Measurements from ENCODE around the gene PALLD. TPM values are rescaled to one million over a fixed set of nuclear protein-coding genes. Genes with fewer than 3 reads are reported as not detected.

Gene PALLD
- polyA plus RNA-seq, 4 donors, result 85.8 to 252 (median 188) TPM

DNA sequence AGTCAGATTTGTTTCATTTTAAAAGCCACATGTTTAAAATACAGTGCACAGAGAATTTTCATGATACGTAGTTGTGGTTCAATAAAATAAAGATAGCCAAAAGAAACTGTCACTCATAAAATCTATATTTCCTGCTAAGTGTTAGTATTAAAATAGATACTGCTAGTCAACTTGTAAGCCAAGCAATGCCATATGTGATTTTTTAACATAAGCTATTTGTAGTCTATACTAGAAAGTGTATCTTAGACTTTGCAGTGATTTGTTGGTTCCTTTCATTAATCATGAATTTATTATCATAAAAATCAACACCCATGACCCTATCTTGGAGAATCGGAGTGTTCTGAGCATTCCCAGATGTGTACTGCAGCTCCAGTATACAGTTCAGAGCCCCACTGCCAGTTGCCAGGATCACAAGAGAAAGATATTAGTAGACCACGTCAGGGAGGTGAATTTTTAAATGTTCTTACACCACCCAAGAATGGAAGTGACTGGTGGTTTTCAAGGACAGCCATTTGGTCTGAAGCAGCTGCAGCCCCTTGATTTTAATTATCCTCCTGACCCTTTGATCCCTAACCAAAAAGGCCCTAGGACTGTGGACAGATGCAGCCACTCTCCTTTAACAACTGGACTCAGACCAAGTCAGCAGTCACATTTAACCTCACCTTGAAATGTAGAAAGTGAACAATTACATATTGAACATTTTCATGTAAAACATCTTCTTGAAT lies 163.1 kb downstream of the PALLD start:
- no peak for DNase-seq (ENCODE audit: low read depth in 4 of 4, low spot score in 3 of 4)

- DNase-seq (ENCODE audit: low read depth in 4 of 4, low spot score in 3 of 4), result no peak
These were observed 165.6 kb downstream of the PALLD start for GRCh38 chr4:168662297-168662984.

GRCh38 chr4:168664242-168664891 lies 167.5 kb downstream of the PALLD start:
- DNase-seq (ENCODE audit: low read depth in 4 of 4, low spot score in 3 of 4), result no peak

GRCh38 chr4:168666531-168666930 lies 169.7 kb downstream of the PALLD start:
- DNase-seq (ENCODE audit: low read depth in 4 of 4, low spot score in 3 of 4), result no peak

DNA sequence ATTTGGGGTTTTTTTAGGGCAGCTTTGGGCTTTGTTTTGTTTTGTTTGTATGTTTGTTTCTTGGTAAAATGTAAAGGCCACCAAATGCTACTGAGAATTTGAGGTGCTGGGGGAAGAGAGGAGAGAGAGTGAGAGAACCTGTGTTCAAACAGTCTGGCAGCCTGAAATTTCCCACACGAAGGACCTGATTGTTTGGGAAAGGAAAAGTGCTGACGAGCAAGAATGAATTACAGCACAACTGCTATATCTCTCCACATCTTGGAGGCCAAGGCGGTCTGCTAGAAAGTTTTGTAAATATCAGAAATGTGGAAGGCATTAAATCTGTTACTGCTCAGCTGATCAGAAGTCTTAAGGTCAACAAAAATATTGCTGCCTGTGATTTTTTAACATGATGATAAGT lies 170.5 kb downstream of the PALLD start:
- DNase-seq (ENCODE audit: low read depth in 4 of 4, low spot score in 3 of 4), result no peak

DNA sequence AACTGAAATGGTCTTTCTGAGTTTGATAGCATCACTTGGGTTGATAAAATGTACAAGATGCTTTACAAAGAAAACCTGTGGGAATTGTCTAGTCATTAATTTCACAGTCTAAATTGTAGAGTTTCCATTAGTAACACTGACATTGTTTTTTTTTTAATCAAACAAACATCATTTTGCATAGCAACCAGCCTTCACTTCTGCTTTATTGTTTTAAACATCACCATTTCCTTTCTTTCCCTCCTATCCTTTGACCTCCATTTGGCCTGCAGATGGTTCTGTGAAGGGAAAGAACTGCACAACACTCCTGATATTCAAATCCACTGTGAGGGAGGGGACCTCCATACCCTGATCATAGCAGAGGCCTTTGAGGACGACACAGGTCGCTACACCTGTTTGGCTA lies 171.1 kb downstream of the PALLD start:
- DNase-seq (ENCODE audit: low read depth in 4 of 4, low spot score in 3 of 4), result no peak

DNA sequence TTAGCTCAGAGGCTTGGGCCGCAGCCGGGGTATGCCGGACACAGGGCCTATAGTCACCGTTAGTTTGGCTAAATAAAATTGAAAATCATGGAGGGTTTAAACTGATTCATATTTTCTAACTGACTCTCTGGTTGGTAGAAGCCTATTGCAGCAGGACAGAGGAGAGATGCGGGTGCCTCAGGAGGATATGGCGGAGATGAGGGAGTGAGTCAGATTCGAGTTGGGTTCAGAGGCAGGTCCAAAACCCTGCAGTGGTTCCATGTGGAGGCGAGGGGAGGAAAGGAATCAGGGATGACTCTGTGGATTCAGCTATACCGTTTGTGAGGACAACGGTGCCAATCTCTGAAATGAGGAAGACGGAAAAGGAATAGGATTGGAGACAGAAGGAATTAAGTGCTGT lies 176.6 kb downstream of the PALLD start:
- DNase-seq (ENCODE audit: low read depth in 4 of 4, low spot score in 3 of 4), result no peak

DNA sequence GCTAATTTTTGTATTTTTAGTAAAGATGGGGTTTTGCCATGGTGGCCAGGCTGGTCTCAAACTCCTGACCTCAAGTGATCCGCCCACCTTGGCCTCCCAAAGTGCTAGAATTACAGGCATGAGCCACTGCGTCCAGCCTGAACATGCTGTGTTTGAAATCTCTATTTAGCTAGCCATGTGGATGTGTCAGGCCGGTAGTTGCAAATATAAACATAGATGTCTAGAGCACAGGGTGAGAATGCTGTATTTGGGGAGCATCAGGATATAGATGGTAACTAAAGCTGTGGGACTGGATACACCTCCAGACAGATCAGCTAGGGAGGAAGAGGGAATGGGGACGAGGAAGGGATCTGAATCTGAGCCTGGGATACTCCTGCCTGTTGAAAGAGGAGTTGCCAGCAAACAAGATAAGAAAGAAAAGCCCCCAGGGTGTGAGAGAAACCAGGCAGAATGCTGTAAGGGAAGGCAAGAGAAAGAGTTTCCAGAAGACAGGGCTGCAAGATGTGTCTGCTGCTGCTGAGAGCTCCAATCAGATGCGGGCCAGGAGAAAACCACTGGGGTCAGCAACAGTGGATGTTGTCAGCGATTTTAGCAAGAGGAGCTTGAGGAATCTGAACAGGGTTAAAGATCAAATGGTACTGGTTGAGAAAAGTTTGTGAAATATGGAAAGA lies 177.4 kb downstream of the PALLD start:
- DNase-seq (ENCODE audit: low read depth in 4 of 4, low spot score in 3 of 4), result no peak

- no peak for DNase-seq (ENCODE audit: low read depth in 4 of 4, low spot score in 3 of 4)
These were observed 178.0 kb downstream of the PALLD start for GRCh38 chr4:168674866-168675265.

GRCh38 chr4:168677063-168677462 lies 180.2 kb downstream of the PALLD start:
- DNase-seq (ENCODE audit: low read depth in 4 of 4, low spot score in 3 of 4), result no peak

DNA sequence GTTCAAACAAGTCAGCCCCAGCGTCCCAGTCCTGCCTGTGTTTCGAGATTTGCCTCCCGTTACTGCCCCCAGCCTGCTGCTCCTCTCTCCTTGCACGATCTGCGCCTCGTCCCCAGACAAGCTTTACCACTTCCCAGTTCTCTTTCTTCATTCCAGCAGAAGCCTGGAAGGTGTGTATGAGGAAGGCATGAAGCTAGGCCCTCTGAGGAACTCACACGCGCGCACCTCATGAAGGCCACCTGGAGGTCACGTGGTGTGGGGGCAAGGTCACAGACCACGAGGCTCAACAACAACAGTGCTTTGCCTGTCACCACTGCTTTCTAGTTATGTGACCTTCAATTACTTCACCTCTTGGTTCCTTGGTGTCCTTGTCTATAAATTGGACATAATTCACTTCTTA lies 181.0 kb downstream of the PALLD start:
- no peak for DNase-seq (ENCODE audit: low read depth in 4 of 4, low spot score in 3 of 4)

DNA sequence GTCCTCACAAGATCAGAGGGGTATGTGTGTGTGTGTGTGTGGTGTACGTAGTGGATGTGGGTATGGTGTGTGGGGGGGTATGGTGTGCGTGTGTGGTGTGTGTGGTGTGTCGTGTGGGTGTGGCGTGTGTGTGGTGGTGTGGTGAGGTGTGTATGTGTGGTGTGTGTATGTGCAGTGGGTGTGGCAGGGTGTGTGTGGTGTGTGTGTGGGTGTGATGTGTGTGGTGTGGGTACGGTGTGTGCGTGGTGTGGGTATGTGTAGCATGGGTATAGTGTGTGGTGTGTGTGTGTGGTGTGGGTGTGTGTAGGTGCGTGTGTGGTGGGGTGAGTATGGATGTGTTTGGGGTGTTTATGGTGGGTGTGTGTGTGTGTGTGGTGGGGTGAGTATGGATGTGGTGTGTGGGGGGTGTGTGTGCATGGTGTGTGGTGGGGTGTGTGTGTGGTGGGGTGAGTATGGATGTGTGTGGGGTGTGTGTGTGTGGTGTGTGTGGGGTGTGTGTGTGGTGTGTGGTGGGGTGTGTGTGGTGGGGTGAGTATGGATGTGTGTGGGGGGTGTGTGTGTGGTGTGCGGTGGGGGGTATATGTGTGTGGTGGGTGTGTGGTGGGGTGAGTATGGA lies 182.0 kb downstream of the PALLD start:
- DNase-seq (ENCODE audit: low read depth in 4 of 4, low spot score in 3 of 4), result no peak

GRCh38 chr4:168679397-168679796 lies 182.5 kb downstream of the PALLD start:
- no peak for DNase-seq (ENCODE audit: low read depth in 4 of 4, low spot score in 3 of 4)

GRCh38 chr4:168679819-168680218 lies 183.0 kb downstream of the PALLD start:
- no peak for DNase-seq (ENCODE audit: low read depth in 4 of 4, low spot score in 3 of 4)

GRCh38 chr4:168682898-168683500 lies 186.1 kb downstream of the PALLD start:
- no peak for DNase-seq (ENCODE audit: low read depth in 4 of 4, low spot score in 3 of 4)

- no peak for DNase-seq (ENCODE audit: low read depth in 4 of 4, low spot score in 3 of 4)
These were observed 186.7 kb downstream of the PALLD start for GRCh38 chr4:168683595-168683994.

DNA sequence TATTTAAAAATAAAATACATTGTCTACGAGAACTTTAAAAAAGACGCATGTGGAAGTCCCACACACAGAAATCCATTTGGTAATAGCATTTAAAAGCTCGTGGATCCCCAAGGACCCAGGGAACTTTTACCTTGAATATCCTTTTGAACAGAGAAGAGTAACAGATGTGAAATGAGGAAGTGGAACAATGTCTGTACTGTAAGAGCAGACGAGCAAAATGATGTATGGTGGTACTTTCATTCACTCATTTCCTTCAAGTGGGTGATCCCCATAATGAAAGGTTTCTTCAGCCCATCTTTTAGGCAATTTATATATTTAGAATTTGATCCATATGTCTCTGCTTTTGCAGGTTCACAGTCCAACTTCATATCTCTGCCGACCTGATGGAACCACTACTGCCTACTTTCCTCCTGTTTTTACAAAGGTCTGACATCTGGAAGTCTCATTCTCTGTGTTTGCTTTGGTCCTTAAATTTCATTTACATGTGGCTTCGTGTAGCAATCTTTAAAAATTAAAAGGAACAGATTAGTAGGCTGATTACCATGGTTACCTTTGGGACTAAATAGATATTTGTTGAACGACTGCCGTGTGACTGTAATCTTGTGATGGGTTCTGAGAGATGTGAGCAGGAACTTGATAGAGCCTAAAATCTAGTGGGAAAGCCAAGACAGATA lies 188.4 kb downstream of the PALLD start:
- no peak for DNase-seq (ENCODE audit: low read depth in 4 of 4, low spot score in 3 of 4)

GRCh38 chr4:168688584-168688983 lies 191.7 kb downstream of the PALLD start:
- no peak for DNase-seq (ENCODE audit: low read depth in 4 of 4, low spot score in 3 of 4)

- DNase-seq (ENCODE audit: low read depth in 4 of 4, low spot score in 3 of 4), result no peak
These were observed 192.9 kb downstream of the PALLD start for GRCh38 chr4:168689791-168690190.

DNA sequence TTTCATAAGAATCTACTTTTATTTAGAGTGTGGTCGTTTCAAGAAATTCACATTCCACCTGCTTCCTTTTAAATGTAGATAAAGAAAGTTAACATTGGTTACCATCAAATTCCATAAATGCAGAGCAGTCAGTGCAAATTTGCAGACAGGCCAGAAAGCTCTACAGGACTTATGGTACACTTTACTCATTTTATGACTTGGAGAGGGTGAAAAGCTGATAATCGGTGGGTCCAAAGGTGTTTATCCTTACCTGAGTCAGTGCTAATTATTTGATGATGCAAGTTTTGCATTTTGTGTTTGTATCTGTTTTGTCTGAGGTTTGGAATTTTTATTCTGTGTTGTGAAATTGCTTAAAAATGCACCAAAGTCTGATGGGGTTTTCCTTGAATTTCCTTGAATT lies 193.3 kb downstream of the PALLD start:
- no peak for DNase-seq (ENCODE audit: low read depth in 4 of 4, low spot score in 3 of 4)
